Activated CD4-positive, alpha-beta T cell treated with anti-CD3 and anti-CD28 coated beads, Interleukin-2, amount 10 ng/mL, durations not matched to agents 24 days and 14 days (primary cell): ENCODE measurements around the gene NELL1. TPM values are rescaled to one million over a fixed set of nuclear protein-coding genes. Genes with fewer than 3 reads are reported as not detected.

Source experiments
- DNase-seq: peaks from one replicate; pipeline ENCODE4 v3.0.0; 2022
- H3K27ac Mint-ChIP-seq: one replicate; pipeline ENCODE4 v1.8.0; 2022; ENCODE audit warnings: mild to moderate bottlenecking, mixed read lengths
- H3K27me3 Mint-ChIP-seq: one replicate; pipeline ENCODE4 v1.8.0; 2022; ENCODE audit warnings: mixed read lengths
- H3K36me3 Mint-ChIP-seq: one replicate; pipeline ENCODE4 v1.8.0; 2022; ENCODE audit warnings: low read depth, mild to moderate bottlenecking, mixed read lengths
- H3K4me1 Mint-ChIP-seq: one replicate; pipeline ENCODE4 v1.8.0; 2021; ENCODE audit warnings: mixed read lengths
- H3K4me3 Mint-ChIP-seq: one replicate; pipeline ENCODE4 v1.8.0; 2022; ENCODE audit warnings: mild to moderate bottlenecking, moderate library complexity, mixed read lengths
- H3K9me3 Mint-ChIP-seq: one replicate; pipeline ENCODE4 v1.8.0; 2021; ENCODE audit warnings: mixed read lengths
- intact Hi-C: fragments of 100-400 bp; cut with micrococcal nuclease; formaldehyde crosslinking; loops from one replicate; pipeline ENCODE4 v1.15.1; 2023
- total RNA-seq: library from RNA; stranded (reverse); gene quantifications from 2 replicates; pipeline ENCODE4 v1.2.3, GENCODE V29; 2022

NELL1 gene
- total RNA-seq, 1 donor from 2014 or later = not detected

DNA sequence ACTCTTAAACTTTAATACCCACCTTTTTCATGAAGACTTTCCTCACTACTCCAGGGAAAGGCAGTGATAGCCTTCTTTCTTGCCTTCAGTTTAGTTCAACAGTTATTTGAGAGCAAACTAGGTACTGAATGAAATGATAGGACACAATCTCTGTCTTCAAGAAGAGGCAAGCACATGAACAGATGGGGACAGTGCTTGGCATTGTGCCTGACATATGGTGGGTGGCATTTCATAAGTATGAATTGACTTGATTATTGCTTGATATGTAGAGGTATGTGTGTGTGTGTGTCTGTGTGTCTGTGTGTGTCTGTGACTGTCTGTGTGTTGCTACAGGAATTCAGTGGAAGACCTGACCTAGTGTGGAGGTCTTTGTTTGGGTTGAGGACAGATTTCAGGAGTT is 504.1 kb downstream of the NELL1 start:
- H3K4me3 Mint-ChIP-seq = no peak overlapping the region
- intact Hi-C loops = no loop called here
- no peaks in the 10 kb centered on the region for H3K27me3 Mint-ChIP-seq
- no peaks in the 10 kb centered on the region for H3K4me1 Mint-ChIP-seq
- H3K9me3 Mint-ChIP-seq = no peaks in the 10 kb centered on the region
- no peak overlapping the region for H3K27ac Mint-ChIP-seq
- DNase-seq = no peak
- no peaks in the 10 kb centered on the region for H3K36me3 Mint-ChIP-seq

DNA sequence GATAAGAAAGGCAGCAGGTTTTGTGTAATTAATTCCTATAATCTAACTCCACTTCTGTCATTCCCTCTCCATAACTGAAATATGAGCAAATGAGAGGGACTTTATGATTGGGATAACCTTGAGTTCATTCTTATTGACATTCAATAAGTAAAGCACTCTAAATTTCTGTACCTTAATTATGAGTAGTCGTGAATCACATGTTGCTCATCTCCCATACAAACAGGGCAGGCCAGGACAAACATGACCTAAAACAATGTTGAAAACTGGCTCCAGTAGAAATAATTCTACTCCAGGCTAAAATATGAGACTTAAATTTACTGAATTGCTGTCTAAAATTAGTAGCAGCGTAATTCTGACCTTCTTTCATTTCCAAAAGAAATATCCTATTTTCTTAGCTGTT is 505.4 kb downstream of the NELL1 start:
- Mint-ChIP-seq H3K27me3 (no peaks in the 10 kb centered on the region), H3K4me1 (no peaks in the 10 kb centered on the region), H3K4me3 (no peak overlapping the region), H3K9me3 (no peaks in the 10 kb centered on the region), H3K36me3 (no peaks in the 10 kb centered on the region), H3K27ac (no peak overlapping the region)
- intact Hi-C loops = no loop called here
- no peak for DNase-seq

DNA sequence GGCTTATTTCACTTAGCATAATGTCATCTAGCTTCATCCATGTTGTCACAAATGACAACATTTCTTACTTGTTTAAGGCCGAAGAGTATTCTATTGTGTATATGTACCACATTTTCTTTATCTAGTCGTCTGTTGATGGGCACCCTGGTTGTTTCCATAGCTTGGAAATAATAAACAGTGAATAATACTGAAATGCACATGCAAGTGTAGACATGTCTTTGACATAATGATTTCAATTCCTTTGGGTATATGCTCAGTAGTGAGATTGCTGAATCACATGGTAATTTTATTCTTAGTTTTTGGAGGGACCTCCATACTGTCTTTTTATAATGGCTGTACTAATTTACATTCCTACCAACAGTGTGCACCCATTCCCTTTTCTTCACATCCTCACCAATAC is 508.0 kb downstream of the NELL1 start:
- H3K27ac Mint-ChIP-seq = no peak overlapping the region
- no peaks in the 10 kb centered on the region for H3K9me3 Mint-ChIP-seq
- H3K4me1 Mint-ChIP-seq = no peaks in the 10 kb centered on the region
- H3K27me3 Mint-ChIP-seq = no peaks in the 10 kb centered on the region
- intact Hi-C loops = no loop called here
- DNase-seq = no peak
- H3K4me3 Mint-ChIP-seq = no peak overlapping the region
- no peaks in the 10 kb centered on the region for H3K36me3 Mint-ChIP-seq

DNA sequence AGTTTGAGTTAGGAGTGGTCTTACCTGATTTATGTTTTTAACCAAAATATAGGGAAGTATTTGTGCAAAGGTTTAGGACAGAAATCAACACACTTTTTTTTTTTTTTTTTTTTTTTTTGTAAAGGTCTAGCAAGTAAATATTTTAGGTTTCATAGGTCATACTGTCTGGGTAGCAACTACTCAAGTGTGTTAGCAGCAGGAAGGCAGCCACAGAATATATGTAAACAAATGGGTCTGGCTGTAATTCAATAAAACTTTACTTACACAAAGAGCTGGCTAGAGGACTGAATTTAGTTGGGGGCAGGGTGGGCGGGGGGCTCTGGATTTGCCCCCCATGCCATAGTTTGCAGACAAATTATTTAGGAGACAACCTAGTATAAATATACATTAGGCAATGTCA is 510.4 kb downstream of the NELL1 start:
- H3K27me3 Mint-ChIP-seq = no peaks in the 10 kb centered on the region
- H3K27ac Mint-ChIP-seq = no peak overlapping the region
- no peaks in the 10 kb centered on the region for H3K36me3 Mint-ChIP-seq
- H3K9me3 Mint-ChIP-seq = peaks cover under 1% of the 10 kb centered on the region
- no peaks in the 10 kb centered on the region for H3K4me1 Mint-ChIP-seq
- no peak for DNase-seq
- intact Hi-C loops = no loop called here
- H3K4me3 Mint-ChIP-seq = no peak overlapping the region

DNA sequence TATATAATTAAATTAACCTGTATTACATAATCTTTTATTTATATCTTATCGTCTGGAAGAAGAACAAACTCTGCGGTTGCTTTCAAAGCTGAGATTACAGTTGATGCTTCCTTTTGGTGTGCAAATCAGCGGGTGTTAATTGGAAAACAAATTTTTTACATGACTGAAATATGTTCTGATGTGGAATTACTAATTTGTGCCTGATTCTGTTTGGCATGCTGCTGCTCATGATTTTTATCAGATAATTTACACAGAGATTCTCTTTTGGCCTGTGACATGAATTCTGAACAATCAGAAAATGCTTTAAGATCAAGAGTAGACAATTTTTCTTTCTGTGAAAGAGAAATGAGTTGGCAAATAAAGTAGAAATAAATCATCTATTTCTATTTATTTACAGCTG is 510.8 kb downstream of the NELL1 start:
- Mint-ChIP-seq H3K9me3 (peaks cover 4% of the 10 kb centered on the region), H3K4me3 (no peak overlapping the region), H3K27ac (no peak overlapping the region), H3K4me1 (no peaks in the 10 kb centered on the region), H3K36me3 (no peaks in the 10 kb centered on the region), H3K27me3 (no peaks in the 10 kb centered on the region)
- no peak for DNase-seq
- intact Hi-C loops = no loop called here

DNA sequence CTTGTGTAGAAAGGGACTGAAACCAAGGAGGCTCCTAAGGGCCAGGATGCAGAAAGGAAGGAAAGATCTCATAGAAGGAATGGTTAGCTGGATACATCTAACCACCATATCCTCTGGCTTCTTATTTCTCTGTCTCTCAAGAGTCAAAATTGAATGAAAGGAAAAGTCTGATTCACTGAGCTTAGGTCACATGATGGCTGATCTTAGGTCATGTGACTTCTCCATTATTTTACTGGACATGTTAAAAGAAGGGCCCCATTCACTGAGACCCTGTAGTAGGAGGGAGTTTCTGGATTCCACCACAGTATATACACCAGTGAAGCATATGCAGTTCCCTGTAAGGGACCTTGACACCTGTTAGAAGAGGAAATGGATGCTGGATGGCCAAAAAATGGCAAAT is 516.6 kb downstream of the NELL1 start:
- Mint-ChIP-seq H3K27ac (no peak overlapping the region), H3K4me1 (no peaks in the 10 kb centered on the region), H3K9me3 (peaks cover 7% of the 10 kb centered on the region), H3K27me3 (no peaks in the 10 kb centered on the region), H3K4me3 (no peak overlapping the region), H3K36me3 (no peaks in the 10 kb centered on the region)
- intact Hi-C loops = no loop called here
- no peak for DNase-seq

DNA sequence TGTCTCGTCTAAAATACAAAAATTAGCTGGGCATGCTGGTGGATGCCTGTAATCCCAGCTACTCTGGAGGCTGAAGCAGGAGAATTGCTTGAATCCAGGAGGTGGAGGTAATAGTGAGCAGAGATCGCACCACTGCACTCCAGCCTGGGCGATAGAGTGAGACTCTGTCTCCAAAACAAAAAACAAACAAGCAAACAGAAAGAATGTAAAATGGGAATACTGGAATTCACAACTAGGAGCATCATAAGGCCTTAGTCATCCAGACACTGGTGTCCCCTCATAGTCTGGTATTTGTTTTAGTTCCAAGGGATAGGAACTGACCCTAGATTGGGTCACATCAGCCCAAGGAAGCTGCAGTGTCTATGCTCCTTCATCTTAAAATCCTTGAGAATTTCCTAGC is 520.8 kb downstream of the NELL1 start:
- DNase-seq = no peak
- no peaks in the 10 kb centered on the region for H3K4me1 Mint-ChIP-seq
- H3K27ac Mint-ChIP-seq = no peak overlapping the region
- H3K4me3 Mint-ChIP-seq = no peak overlapping the region
- peaks cover 3% of the 10 kb centered on the region for H3K9me3 Mint-ChIP-seq
- no peaks in the 10 kb centered on the region for H3K36me3 Mint-ChIP-seq
- no peaks in the 10 kb centered on the region for H3K27me3 Mint-ChIP-seq
- intact Hi-C loops = no loop called here

DNA sequence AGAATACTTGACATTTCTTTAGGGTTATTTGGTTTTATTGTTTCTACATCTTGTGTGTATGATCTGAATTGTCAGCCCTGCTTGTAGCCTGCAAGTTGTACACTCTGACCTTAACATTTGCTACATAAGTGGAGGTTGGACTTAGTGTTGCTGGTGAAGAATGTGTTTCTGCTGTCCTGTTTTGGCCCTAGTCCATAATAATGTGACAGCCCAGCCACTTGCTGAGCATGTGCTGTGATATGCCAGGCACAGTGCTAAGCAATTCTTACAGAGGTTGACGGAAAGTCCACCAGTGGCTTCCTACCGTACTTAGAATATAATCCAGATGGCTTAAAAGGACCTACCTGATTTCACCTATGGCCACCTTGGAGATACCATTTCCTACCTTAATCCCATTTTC is 526.6 kb downstream of the NELL1 start:
- DNase-seq = no peak
- no peaks in the 10 kb centered on the region for H3K4me1 Mint-ChIP-seq
- no peak overlapping the region for H3K4me3 Mint-ChIP-seq
- no peaks in the 10 kb centered on the region for H3K27me3 Mint-ChIP-seq
- no peak overlapping the region for H3K27ac Mint-ChIP-seq
- no peaks in the 10 kb centered on the region for H3K9me3 Mint-ChIP-seq
- intact Hi-C loops = no loop called here
- no peaks in the 10 kb centered on the region for H3K36me3 Mint-ChIP-seq

DNA sequence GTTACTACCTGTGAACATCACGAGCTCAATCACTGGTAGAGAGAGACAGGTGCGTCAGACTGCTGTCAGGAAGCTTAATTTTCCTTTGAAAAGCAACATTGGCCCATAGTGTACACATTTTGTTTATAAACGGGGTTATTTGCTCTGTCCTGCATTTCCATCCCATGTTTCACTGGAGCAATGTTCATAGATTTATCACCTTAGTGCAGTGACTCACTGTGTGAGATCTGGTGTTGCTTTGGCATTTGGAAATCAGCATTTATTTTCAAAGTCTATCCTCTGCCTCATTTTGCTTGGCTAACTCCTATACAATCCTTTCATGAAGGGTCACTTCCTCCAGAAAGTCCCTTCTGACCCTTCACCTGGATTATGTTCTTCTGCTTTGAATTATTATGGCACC is 529.1 kb downstream of the NELL1 start:
- no peak for DNase-seq
- H3K9me3 Mint-ChIP-seq = peaks cover 16% of the 10 kb centered on the region
- intact Hi-C loops = no loop called here
- H3K4me3 Mint-ChIP-seq = no peak overlapping the region
- no peaks in the 10 kb centered on the region for H3K36me3 Mint-ChIP-seq
- no peak overlapping the region for H3K27ac Mint-ChIP-seq
- H3K4me1 Mint-ChIP-seq = no peaks in the 10 kb centered on the region
- H3K27me3 Mint-ChIP-seq = no peaks in the 10 kb centered on the region

DNA sequence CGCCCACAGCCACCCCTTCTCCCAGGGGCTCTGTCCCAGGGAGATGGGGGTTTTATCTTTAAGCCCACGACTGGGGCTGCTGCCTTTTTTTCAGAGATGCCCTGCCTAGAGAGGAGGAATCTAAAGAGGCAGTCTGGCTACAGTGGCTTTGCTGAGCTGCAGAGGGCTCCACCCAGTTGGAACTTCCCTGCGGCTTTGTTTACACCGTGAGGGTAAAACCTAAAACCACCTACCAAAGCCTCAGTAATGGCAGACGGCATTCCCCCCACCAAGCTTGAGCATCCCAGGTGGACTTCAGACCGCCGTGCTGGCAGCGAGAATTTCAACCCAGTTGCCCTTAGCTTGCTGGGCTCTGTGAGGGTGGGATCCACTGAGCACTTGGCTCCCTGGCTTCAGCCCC is 535.8 kb downstream of the NELL1 start:
- Mint-ChIP-seq H3K4me3 (no peak overlapping the region), H3K4me1 (no peaks in the 10 kb centered on the region), H3K36me3 (no peaks in the 10 kb centered on the region), H3K27me3 (no peaks in the 10 kb centered on the region), H3K9me3 (peaks cover 21% of the 10 kb centered on the region), H3K27ac (no peak overlapping the region)
- no peak for DNase-seq
- intact Hi-C loops = no loop called here

DNA sequence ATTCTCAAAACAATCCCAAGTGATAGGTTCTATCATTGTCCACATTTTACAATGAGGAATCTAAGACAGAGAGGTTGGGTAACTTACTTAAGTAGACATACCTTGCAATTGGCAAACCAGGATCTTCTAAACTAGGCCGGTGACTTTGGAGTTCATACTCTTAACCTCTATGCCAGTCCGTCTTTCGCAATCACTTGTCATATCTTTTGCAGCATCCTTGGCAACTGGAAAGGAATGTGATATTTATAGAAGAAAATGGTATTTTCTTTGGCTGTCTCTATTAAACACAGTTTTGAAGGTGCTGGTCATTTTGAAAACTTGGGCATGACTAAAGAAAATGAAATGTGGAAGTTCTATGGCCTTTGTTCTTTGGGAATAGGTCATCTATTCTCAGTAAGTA is 556.5 kb downstream of the NELL1 start:
- no peak for DNase-seq
- no peak overlapping the region for H3K27ac Mint-ChIP-seq
- peaks cover 4% of the 10 kb centered on the region for H3K9me3 Mint-ChIP-seq
- no peaks in the 10 kb centered on the region for H3K4me1 Mint-ChIP-seq
- no peaks in the 10 kb centered on the region for H3K36me3 Mint-ChIP-seq
- no peak overlapping the region for H3K4me3 Mint-ChIP-seq
- intact Hi-C loops = no loop called here
- no peaks in the 10 kb centered on the region for H3K27me3 Mint-ChIP-seq

DNA sequence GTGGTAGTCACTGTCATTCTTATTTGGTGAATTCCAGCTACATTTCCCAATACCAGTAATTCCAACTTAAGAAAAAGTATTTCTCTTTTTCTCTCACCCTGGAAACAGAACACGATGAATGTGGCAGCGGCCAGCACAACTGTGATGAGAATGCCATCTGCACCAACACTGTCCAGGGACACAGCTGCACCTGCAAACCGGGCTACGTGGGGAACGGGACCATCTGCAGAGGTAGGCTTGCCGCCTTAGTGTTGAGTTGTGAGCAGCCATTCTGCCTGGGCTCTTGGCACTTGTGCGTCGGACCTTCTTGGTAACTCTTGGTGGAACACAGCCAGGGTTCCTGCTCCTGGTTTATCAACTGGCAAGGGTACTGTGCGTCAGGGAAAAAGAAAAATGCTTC is 559.8 kb downstream of the NELL1 start:
- intact Hi-C loops = no loop called here
- Mint-ChIP-seq H3K9me3 (peaks cover 4% of the 10 kb centered on the region), H3K4me1 (no peaks in the 10 kb centered on the region), H3K27ac (no peak overlapping the region), H3K36me3 (no peaks in the 10 kb centered on the region), H3K4me3 (no peak overlapping the region), H3K27me3 (no peaks in the 10 kb centered on the region)
- no peak for DNase-seq

DNA sequence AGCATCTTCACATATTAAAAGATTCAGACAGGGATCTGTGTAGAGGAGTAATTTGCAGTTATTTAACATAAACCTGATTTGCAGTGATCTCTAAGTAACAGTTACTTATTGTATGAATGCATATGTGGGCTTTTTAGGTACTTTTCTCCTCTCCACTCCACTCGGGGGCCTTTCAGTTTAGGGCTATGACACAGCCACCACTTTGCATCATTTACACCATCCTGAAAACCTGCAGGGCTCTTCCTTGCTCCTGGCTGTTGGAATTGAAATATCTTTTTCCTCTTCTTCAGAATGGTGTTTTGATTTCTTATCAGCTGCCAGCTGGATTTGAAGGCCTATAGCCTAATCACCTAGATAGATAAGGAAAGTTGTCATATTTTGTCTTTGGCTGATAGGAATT is 580.8 kb downstream of the NELL1 start:
- no peaks in the 10 kb centered on the region for H3K27me3 Mint-ChIP-seq
- intact Hi-C loops = no loop called here
- no peak overlapping the region for H3K4me3 Mint-ChIP-seq
- no peaks in the 10 kb centered on the region for H3K36me3 Mint-ChIP-seq
- H3K9me3 Mint-ChIP-seq = no peaks in the 10 kb centered on the region
- H3K4me1 Mint-ChIP-seq = no peaks in the 10 kb centered on the region
- DNase-seq = no peak
- H3K27ac Mint-ChIP-seq = no peak overlapping the region

DNA sequence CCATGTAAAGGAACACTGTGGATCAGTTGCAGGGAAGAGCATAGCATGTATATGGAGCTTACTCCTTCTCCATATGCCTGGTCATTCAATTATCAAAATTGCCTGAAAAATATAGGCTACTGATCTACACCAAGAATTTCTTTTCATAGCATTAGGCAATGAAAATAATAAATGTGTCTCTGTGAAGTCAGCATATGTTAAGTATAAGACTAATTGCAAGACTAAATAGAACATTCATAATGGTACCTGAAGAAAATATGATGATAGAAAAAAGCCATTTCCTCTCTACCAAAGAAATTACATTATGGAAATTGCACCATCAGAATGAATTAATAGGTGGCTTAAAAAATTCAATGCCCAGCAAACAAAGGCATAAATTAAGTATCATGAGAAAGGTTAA is 584.7 kb downstream of the NELL1 start:
- Mint-ChIP-seq H3K27ac (no peak overlapping the region), H3K27me3 (no peaks in the 10 kb centered on the region)
- intact Hi-C loops = no loop called here

DNA sequence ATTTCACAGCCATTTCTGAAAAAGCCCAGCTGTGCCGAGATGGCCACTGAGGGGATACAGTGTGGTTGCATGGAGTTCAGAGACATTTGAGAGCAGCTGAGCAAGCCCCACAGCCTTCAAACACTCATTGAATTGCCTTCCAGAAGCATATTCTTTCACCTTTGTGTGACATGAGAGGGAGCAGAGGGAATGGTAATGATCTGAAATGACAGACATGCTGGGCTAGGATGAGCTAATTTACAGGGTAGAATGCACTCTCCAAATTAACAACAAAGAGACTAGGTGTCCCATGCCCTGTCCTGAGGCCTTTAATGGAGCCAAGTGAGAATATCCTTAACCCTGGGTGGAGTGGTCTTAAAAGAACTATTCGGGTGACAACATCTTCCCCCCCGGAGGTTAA is 585.4 kb downstream of the NELL1 start:
- Mint-ChIP-seq H3K4me1 (no peaks in the 10 kb centered on the region), H3K27ac (no peak overlapping the region), H3K36me3 (no peaks in the 10 kb centered on the region), H3K9me3 (no peaks in the 10 kb centered on the region), H3K27me3 (no peaks in the 10 kb centered on the region), H3K4me3 (no peak overlapping the region)
- intact Hi-C loops = no loop called here
- no peak for DNase-seq

More for the DNA sequence above, 584.7 kb downstream of the NELL1 start:
- H3K36me3 Mint-ChIP-seq = no peaks in the 10 kb centered on the region
- no peaks in the 10 kb centered on the region for H3K4me1 Mint-ChIP-seq
- no peak overlapping the region for H3K4me3 Mint-ChIP-seq
- H3K9me3 Mint-ChIP-seq = no peaks in the 10 kb centered on the region
- no peak for DNase-seq

DNA sequence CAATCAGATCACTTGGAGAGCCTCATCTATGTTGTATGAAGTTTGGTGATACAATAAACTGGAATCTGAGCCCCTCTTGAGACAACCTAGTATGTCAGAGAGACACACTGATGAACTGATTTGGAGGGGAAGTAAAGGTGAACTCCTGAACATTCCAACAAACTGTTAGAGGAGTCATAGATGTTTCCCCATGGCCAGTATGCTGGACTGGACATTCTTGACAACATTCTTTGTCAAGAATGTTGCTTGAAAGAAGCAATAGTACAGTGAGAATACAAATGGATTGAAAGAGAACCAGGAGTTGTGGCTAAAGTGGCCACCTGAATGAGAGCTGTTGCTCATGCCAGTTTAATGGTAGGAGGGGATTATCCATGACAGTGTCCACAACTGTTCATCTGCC is 588.1 kb downstream of the NELL1 start:
- no peaks in the 10 kb centered on the region for H3K27me3 Mint-ChIP-seq
- DNase-seq = no peak
- H3K9me3 Mint-ChIP-seq = no peaks in the 10 kb centered on the region
- H3K36me3 Mint-ChIP-seq = no peaks in the 10 kb centered on the region
- H3K4me1 Mint-ChIP-seq = no peaks in the 10 kb centered on the region
- no peak overlapping the region for H3K27ac Mint-ChIP-seq
- intact Hi-C loops = no loop called here
- H3K4me3 Mint-ChIP-seq = no peak overlapping the region
